Liver (tissue), 9 donors: ENCODE measurements around the gene HGS. TPM values are rescaled to one million over a fixed set of nuclear protein-coding genes. Genes with fewer than 3 reads are reported as not detected.
A peak's percentile ranks its signal among the peaks of the same experiment; 100 is the strongest.

Experiments used
- DNase-seq: peaks from one replicate; pipeline ENCODE4 v3.0.0-alpha.2; 2017; ENCODE audit warnings: low spot score
- H3K27ac ChIP-seq, 2 donors: one replicate each; pipeline ENCODE4 v1.7.0; 2013; ENCODE audit warnings: inconsistent platforms in 2 of 2, low read length in 2 of 2, control low read depth in 1 of 2, low read depth in 1 of 2, mild to moderate bottlenecking in 1 of 2
- H3K27me3 ChIP-seq, 4 donors: one replicate each; pipeline versions ENCODE4 v1.6.1 to v1.7.0; 2013; ENCODE audit warnings: low read length in 3 of 4, inconsistent platforms in 1 of 4, mild to moderate bottlenecking in 1 of 4, moderate library complexity in 1 of 4; ENCODE audit not compliant: control insufficient read depth in 4 of 4, insufficient read depth in 4 of 4
- H3K36me3 ChIP-seq, 4 donors: one replicate each; pipeline versions ENCODE4 v1.6.1 to v1.7.0; 2013; ENCODE audit warnings: low read length in 3 of 4, mild to moderate bottlenecking in 3 of 4, low read depth in 1 of 4, moderate library complexity in 1 of 4; ENCODE audit not compliant: control insufficient read depth in 4 of 4, insufficient read depth in 3 of 4
- H3K4me1 ChIP-seq, 4 donors: one replicate each; pipeline versions ENCODE4 v1.6.1 to v1.7.0; 2013; ENCODE audit warnings: low read length in 3 of 4, mild to moderate bottlenecking in 3 of 4, moderate library complexity in 1 of 4; ENCODE audit not compliant: control insufficient read depth in 4 of 4, insufficient read depth in 4 of 4
- H3K4me3 ChIP-seq, 3 donors: one replicate each; pipeline versions ENCODE4 v1.6.1 to v1.7.0; 2013; ENCODE audit warnings: low read length in 3 of 3, control low read depth in 1 of 3, low read depth in 1 of 3, mild to moderate bottlenecking in 1 of 3
- H3K9ac ChIP-seq, 2 donors: one replicate each; pipeline ENCODE4 v1.7.0; 2013; ENCODE audit warnings: low read length in 2 of 2, mild to moderate bottlenecking in 2 of 2, moderate library complexity in 2 of 2, control low read depth in 1 of 2, low read depth in 1 of 2
- H3K9me3 ChIP-seq, 4 donors: one replicate each; pipeline versions ENCODE4 v1.6.1 to v1.7.0; 2013; ENCODE audit warnings: low read length in 3 of 4; ENCODE audit not compliant: control insufficient read depth in 4 of 4
- ATF3 ChIP-seq: IDR thresholded peaks from 2 replicates; pipeline ENCODE4 v1.6.1; 2016; ENCODE audit warnings: antibody characterized with exemption
- CTCF ChIP-seq: fragments of 150-350 bp; IDR thresholded peaks from 2 replicates; pipeline ENCODE4 v1.5.1; 2017; ENCODE audit warnings: improper control_type of control experiment, low read depth, low read length; ENCODE audit not compliant: missing input control
- EGR1 ChIP-seq, 2 donors: IDR thresholded peaks; 2 replicates each; pipeline ENCODE4 v1.6.1; 2016 to 2018; ENCODE audit warnings: antibody characterized with exemption in 2 of 2, low read depth in 2 of 2
- FOXA1 ChIP-seq: IDR thresholded peaks from 2 replicates; pipeline ENCODE4 v1.6.1; 2016; ENCODE audit warnings: antibody characterized with exemption
- FOXA2 ChIP-seq: IDR thresholded peaks from 2 replicates; pipeline ENCODE4 v1.6.1; 2016; ENCODE audit warnings: antibody characterized with exemption
- GABPA ChIP-seq, 2 donors: IDR thresholded peaks in 1 of 2; conservative IDR thresholded peaks in 1 of 2; 2 replicates each; pipeline ENCODE4 v1.6.1; 2016; ENCODE audit warnings: antibody characterized with exemption in 2 of 2, mild to moderate bottlenecking in 1 of 2, moderate library complexity in 1 of 2
- HNF4A ChIP-seq, 2 donors: conservative IDR thresholded peaks; 2 replicates each; pipeline ENCODE4 v1.6.1; 2016; ENCODE audit warnings: antibody characterized with exemption in 2 of 2, mild to moderate bottlenecking in 2 of 2
- HNF4G ChIP-seq: IDR thresholded peaks from 2 replicates; pipeline ENCODE4 v1.6.1; 2016; ENCODE audit warnings: antibody characterized with exemption
- JUND ChIP-seq, 2 donors: IDR thresholded peaks; 2 replicates each; pipeline ENCODE4 v1.6.1; 2016; ENCODE audit warnings: antibody characterized with exemption in 2 of 2
- MAX ChIP-seq: IDR thresholded peaks from 2 replicates; pipeline ENCODE4 v1.6.1; 2016; ENCODE audit warnings: antibody characterized with exemption
- NR2F2 ChIP-seq: IDR thresholded peaks from 2 replicates; pipeline ENCODE4 v1.6.1; 2016; ENCODE audit warnings: antibody characterized with exemption
- RAD21 ChIP-seq, 2 donors: IDR thresholded peaks; 2 replicates each; pipeline ENCODE4 v1.6.1; 2016; ENCODE audit warnings: antibody characterized with exemption in 2 of 2, mild to moderate bottlenecking in 2 of 2
- REST ChIP-seq: IDR thresholded peaks from 2 replicates; pipeline ENCODE4 v1.6.1; 2016; ENCODE audit warnings: antibody characterized with exemption, mild to moderate bottlenecking
- RXRA ChIP-seq, 2 donors: IDR thresholded peaks; 2 replicates each; pipeline ENCODE4 v1.6.1; 2017 to 2018; ENCODE audit warnings: antibody characterized with exemption in 2 of 2, mild to moderate bottlenecking in 1 of 2
- SP1 ChIP-seq: IDR thresholded peaks from 2 replicates; pipeline ENCODE4 v1.6.1; 2018; ENCODE audit warnings: antibody characterized with exemption, mild to moderate bottlenecking
- TAF1 ChIP-seq: conservative IDR thresholded peaks from 2 replicates; pipeline ENCODE4 v1.6.1; 2016; ENCODE audit warnings: antibody characterized with exemption, mild to moderate bottlenecking
- YY1 ChIP-seq: IDR thresholded peaks from 2 replicates; pipeline ENCODE4 v1.6.1; 2016; ENCODE audit warnings: antibody characterized with exemption, mild to moderate bottlenecking
- ZBTB33 ChIP-seq: IDR thresholded peaks from 2 replicates; pipeline ENCODE4 v1.6.1; 2016; ENCODE audit warnings: antibody characterized with exemption
- WGBS: extraction: QIAGEN DNeasy Blood & Tissue Kit; methylation state at CpG from one replicate; pipeline ENCODE4 v1.1.7; 2013; 5-methylcytosine and 5-hydroxymethylcytosine counted together
- polyA plus RNA-seq, 2 donors: library from polyadenylated mRNA; stranded (reverse) in 1 of 2; unstranded in 1 of 2; fragments of 200-250 nt in 1 of 2; fragments of >200 nt in 1 of 2; fragmentation: Nextera tagmentation in 1 of 2; extraction: Ambion mirVana in 1 of 2; gene quantifications; one replicate each; pipeline versions ENCODE4 v1.2.1 to v1.2.3, GENCODE V29; 2013 to 2015
- total RNA-seq, 2 donors: library from RNA; depleted of rRNA; stranded (reverse); fragments of >200 nt; gene quantifications; one replicate each; pipeline ENCODE4 v1.2.3, GENCODE V29; 2014
- donor health status: healthy.
- donor health status: healthy.
- donor health status: healthy.
- donor health status: healthy.
- donor health status: healthy.

HGS gene
- total and polyA plus RNA-seq, 4 donors: 21.8 to 31.6 (median 28.2) TPM

GRCh38 chr17:81727324-81728031, 43.7 kb downstream of the HGS start:
- Histone ChIP-seq H3K9me3 (no peaks in the 10 kb centered on the region), H3K27me3 (no peaks in the 10 kb centered on the region), H3K9ac (no peak overlapping the region), H3K4me1 (peaks cover 8 to 37% (median 23%) of the 10 kb centered on the region in 4 donors), H3K36me3 (no peaks in the 10 kb centered on the region), H3K4me3 (no peak overlapping the region), H3K27ac (peak overlapping the region; percentile 40 to 91)
- no peak for TF ChIP-seq TAF1
- no peak for TF ChIP-seq FOXA1
- no peak for TF ChIP-seq CTCF
- TF ChIP-seq JUND (IDR thresholded peaks at IDR 0.05): peak in 1 of 2 donors; percentile 27
- TF ChIP-seq NR2F2: no peak
- TF ChIP-seq FOXA2: peak; percentile 62
- peak; percentile 6 to 29 for TF ChIP-seq EGR1 (IDR thresholded peaks at IDR 0.05; ENCODE audit: low read depth in 2 of 2)
- peak; percentile 98 for TF ChIP-seq YY1
- peak; percentile 57 for TF ChIP-seq ZBTB33
- peak; percentile 99 for TF ChIP-seq MAX
- peak; percentile 33 for TF ChIP-seq REST
- TF ChIP-seq HNF4G: no peak
- TF ChIP-seq HNF4A (conservative IDR thresholded peaks at IDR 0.05): peak in 1 of 2 donors; percentile 70
- TF ChIP-seq RAD21 (IDR thresholded peaks at IDR 0.05): peak; percentile 30 to 41
- TF ChIP-seq ATF3: no peak
- TF ChIP-seq GABPA (IDR thresholded peaks at IDR 0.05 in 1 of 2, conservative IDR thresholded peaks at IDR 0.05 in 1 of 2): peak; percentile 49 to 86
- TF ChIP-seq RXRA (IDR thresholded peaks at IDR 0.05): peak; percentile 83 to 96
- peak; percentile 92 for TF ChIP-seq SP1
- WGBS: 33% methylated on average over 23 of the region's 23 CpGs
- peak; percentile 62 for DNase-seq
